Panc1 (cell line): ENCODE measurements around the gene CHRNA7. TPM values are rescaled to one million over a fixed set of nuclear protein-coding genes. Genes with fewer than 3 reads are reported as not detected.
"Not testable (repeated sequence)": the region's sequence is repeated elsewhere in the genome, so short reads cannot be mapped to it uniquely, and the experiment has no call there.

Source experiments
- ATAC-seq: fragments of 200-7000 bp; cut with Tn5 transposase; 2 replicates; pipeline ENCODE4 v1.9.1; 2020; ENCODE audit warnings: mild to moderate bottlenecking, moderate library complexity
- BruUV-seq: library from RNA; stranded (reverse); fragments of 400-500 nt; replicated peaks from 2 replicates; lab custom pipeline; 2021; lab: Mats Ljungman, UMichigan
- CTCF ChIA-PET: fragments of 300-600 bp; sonication (Branson Sonifier 250); formaldehyde crosslinking; loops from one replicate; lab custom pipeline; 2022; ENCODE audit warnings: antibody characterized with exemption; lab: Charles Lee
- POLR2A ChIA-PET: fragments of 300-600 bp; sonication (Branson Sonifier 250); formaldehyde crosslinking; loops from one replicate; lab custom pipeline; 2022; ENCODE audit warnings: antibody characterized with exemption; lab: Charles Lee
- DNase-seq: peaks from one replicate; pipeline ENCODE4 v3.0.0-alpha.2; 2010; ENCODE audit warnings: low read depth, low spot score
- H3K27ac ChIP-seq: 2 replicates; pipeline ENCODE4 v1.5.1; 2011; ENCODE audit warnings: mild to moderate bottlenecking, low read length, inconsistent platforms
- H3K27me3 ChIP-seq: fragments of 200-500 bp; sonication (Bioruptor generic); 2 replicates; pipeline ENCODE4 v1.6.0; 2014; ENCODE audit warnings: low read length, inconsistent platforms; ENCODE audit not compliant: control insufficient read depth, insufficient read depth
- H3K36me3 ChIP-seq: fragments of 200-500 bp; sonication (Bioruptor generic); 2 replicates; pipeline ENCODE4 v1.5.1; 2014; ENCODE audit warnings: inconsistent platforms, mild to moderate bottlenecking, low read length, moderate library complexity; ENCODE audit not compliant: control insufficient read depth, insufficient read depth
- H3K4me1 ChIP-seq: 2 replicates; pipeline ENCODE4 v1.5.1; 2011; ENCODE audit warnings: inconsistent platforms, mild to moderate bottlenecking, low read length, moderate library complexity; ENCODE audit not compliant: control insufficient read depth, insufficient read depth
- H3K4me3 ChIP-seq, 2 experiments: 2 replicates each; pipeline ENCODE4 v1.5.1; 2011 to 2012; ENCODE audit warnings: low read depth in 2 of 2, low read length in 2 of 2, mild to moderate bottlenecking in 2 of 2, inconsistent platforms in 1 of 2, moderate library complexity in 1 of 2
- H3K9me3 ChIP-seq: fragments of 200-500 bp; sonication (Bioruptor generic); 2 replicates; pipeline ENCODE4 v1.5.1; 2014; ENCODE audit warnings: low read depth, mild to moderate bottlenecking, inconsistent platforms, low read length, moderate library complexity; ENCODE audit not compliant: control insufficient read depth, insufficient read depth
- POLR2AphosphoS5 ChIP-seq: IDR thresholded peaks from 2 replicates; pipeline ENCODE4 v1.6.1; 2012; ENCODE audit warnings: mild to moderate bottlenecking, low read depth, low read length, moderate library complexity
- SIN3A ChIP-seq: IDR thresholded peaks from 2 replicates; pipeline ENCODE4 v1.6.1; 2012; ENCODE audit warnings: low read depth, mild to moderate bottlenecking, low read length, moderate library complexity, borderline replicate concordance; ENCODE audit not compliant: insufficient read depth
- TCF7L2 ChIP-seq: IDR thresholded peaks from 2 replicates; pipeline ENCODE4 v1.6.1; 2011; ENCODE audit warnings: mild to moderate bottlenecking, low read depth, low read length, inconsistent platforms
- in situ Hi-C: cut with HindIII; loops from 2 replicates; pipeline ENCODE4 v1.10.0; 2016; ENCODE audit warnings: low sequenced_read_pairs, low pct_unique_long_range_greater_than_20kb
- intact Hi-C: fragments of 100-400 bp; cut with micrococcal nuclease; formaldehyde crosslinking; loops from one replicate; pipeline ENCODE4 v1.10.0; 2022; ENCODE audit not compliant: unreplicated experiment
- total RNA-seq: library from RNA; stranded (reverse); gene quantifications from one replicate; pipeline ENCODE4 v1.2.1, GENCODE V29; 2021; ENCODE audit not compliant: unreplicated experiment
- TF ChIP-seq, protein P1 (sequence below), 2 experiments: IDR thresholded peaks; 2 replicates each; pipeline ENCODE4 v1.6.1; 2011 to 2012; ENCODE audit warnings: low read depth in 2 of 2, control low read depth in 1 of 2, low read length in 1 of 2, mild to moderate bottlenecking in 1 of 2, moderate library complexity in 1 of 2; ENCODE audit not compliant: insufficient read depth in 1 of 2
- TF ChIP-seq, protein P2 (sequence below): fragments of 450-650 bp; IDR thresholded peaks from 2 replicates; pipeline ENCODE4 v1.5.1; 2017; ENCODE audit warnings: mild to moderate bottlenecking

The CHRNA7 gene
- total RNA-seq, 1 experiment from 2014 or later: 3.3 TPM

DNA sequence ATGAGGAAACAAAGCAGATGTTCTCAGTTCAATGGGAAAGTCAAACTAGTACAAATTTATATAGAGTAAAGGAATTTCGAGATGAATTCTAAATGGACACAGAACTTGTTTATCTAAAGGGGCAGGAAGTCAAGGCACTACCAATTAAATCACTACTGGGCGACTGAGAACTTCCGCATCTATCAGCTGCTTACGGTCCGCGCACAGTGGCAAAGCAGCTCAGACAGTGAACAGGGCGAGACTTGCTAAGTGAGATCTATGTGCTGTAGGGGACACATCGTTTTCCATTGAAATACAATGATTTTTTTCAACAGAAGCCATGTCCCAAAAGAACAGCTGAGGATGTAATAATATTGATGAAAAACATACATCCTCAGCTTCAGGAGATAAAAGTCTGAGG lies 105.0 kb downstream of the CHRNA7 start:
- intact Hi-C loops: no loop called here
- Histone ChIP-seq H3K27me3 (no peaks in the 10 kb centered on the region), H3K4me3 (no peak overlapping the region), H3K9me3 (no peaks in the 10 kb centered on the region), H3K36me3 (no peaks in the 10 kb centered on the region), H3K27ac (no peak overlapping the region), H3K4me1 (no peaks in the 10 kb centered on the region)
- CTCF ChIA-PET: no interaction called here
- no peak for TF ChIP-seq POLR2AphosphoS5
- TF ChIP-seq TCF7L2: no peak
- TF ChIP-seq, protein P1, sequence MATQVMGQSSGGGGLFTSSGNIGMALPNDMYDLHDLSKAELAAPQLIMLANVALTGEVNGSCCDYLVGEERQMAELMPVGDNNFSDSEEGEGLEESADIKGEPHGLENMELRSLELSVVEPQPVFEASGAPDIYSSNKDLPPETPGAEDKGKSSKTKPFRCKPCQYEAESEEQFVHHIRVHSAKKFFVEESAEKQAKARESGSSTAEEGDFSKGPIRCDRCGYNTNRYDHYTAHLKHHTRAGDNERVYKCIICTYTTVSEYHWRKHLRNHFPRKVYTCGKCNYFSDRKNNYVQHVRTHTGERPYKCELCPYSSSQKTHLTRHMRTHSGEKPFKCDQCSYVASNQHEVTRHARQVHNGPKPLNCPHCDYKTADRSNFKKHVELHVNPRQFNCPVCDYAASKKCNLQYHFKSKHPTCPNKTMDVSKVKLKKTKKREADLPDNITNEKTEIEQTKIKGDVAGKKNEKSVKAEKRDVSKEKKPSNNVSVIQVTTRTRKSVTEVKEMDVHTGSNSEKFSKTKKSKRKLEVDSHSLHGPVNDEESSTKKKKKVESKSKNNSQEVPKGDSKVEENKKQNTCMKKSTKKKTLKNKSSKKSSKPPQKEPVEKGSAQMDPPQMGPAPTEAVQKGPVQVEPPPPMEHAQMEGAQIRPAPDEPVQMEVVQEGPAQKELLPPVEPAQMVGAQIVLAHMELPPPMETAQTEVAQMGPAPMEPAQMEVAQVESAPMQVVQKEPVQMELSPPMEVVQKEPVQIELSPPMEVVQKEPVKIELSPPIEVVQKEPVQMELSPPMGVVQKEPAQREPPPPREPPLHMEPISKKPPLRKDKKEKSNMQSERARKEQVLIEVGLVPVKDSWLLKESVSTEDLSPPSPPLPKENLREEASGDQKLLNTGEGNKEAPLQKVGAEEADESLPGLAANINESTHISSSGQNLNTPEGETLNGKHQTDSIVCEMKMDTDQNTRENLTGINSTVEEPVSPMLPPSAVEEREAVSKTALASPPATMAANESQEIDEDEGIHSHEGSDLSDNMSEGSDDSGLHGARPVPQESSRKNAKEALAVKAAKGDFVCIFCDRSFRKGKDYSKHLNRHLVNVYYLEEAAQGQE (IDR thresholded peaks at IDR 0.05; ENCODE audit: insufficient read depth in 1 of 2, low read depth in 2 of 2, low read length in 1 of 2): no peak
- TF ChIP-seq SIN3A: no peak
- TF ChIP-seq, protein P2, sequence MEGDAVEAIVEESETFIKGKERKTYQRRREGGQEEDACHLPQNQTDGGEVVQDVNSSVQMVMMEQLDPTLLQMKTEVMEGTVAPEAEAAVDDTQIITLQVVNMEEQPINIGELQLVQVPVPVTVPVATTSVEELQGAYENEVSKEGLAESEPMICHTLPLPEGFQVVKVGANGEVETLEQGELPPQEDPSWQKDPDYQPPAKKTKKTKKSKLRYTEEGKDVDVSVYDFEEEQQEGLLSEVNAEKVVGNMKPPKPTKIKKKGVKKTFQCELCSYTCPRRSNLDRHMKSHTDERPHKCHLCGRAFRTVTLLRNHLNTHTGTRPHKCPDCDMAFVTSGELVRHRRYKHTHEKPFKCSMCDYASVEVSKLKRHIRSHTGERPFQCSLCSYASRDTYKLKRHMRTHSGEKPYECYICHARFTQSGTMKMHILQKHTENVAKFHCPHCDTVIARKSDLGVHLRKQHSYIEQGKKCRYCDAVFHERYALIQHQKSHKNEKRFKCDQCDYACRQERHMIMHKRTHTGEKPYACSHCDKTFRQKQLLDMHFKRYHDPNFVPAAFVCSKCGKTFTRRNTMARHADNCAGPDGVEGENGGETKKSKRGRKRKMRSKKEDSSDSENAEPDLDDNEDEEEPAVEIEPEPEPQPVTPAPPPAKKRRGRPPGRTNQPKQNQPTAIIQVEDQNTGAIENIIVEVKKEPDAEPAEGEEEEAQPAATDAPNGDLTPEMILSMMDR: no peak
- DNase-seq (no peak), ATAC-seq (no peak)
- in situ Hi-C loops: no loop called here
- POLR2A ChIA-PET: no interaction called here
- no TSS peak for BruUV-seq

DNA sequence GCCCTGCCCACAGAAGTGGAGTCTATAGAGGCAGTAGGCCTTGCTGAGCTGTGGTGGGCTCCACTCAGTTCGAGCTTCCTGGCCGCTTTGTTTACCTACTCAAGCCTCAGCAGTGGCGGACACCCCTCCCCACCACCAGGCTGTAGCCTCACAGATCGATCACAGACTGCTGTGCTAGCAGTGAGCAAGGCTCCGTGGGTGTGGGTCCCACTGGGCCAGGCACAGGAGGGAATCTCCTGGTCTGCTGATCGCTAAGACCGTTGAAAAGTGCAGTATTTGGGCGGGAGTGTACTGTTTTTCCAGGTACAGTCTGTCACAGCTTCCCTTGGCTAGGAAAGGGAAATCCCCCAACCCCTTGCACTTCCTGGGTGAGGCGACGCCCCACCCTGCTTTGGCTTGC lies 115.2 kb downstream of the CHRNA7 start:
- DNase-seq, in situ Hi-C loops, CTCF ChIA-PET, H3K36me3 ChIP-seq, BruUV-seq, H3K4me1 ChIP-seq, intact Hi-C loops, POLR2A ChIA-PET, H3K4me3 ChIP-seq, H3K27ac ChIP-seq, H3K27me3 ChIP-seq, ATAC-seq, H3K9me3 ChIP-seq: not testable (repeated sequence)

DNA sequence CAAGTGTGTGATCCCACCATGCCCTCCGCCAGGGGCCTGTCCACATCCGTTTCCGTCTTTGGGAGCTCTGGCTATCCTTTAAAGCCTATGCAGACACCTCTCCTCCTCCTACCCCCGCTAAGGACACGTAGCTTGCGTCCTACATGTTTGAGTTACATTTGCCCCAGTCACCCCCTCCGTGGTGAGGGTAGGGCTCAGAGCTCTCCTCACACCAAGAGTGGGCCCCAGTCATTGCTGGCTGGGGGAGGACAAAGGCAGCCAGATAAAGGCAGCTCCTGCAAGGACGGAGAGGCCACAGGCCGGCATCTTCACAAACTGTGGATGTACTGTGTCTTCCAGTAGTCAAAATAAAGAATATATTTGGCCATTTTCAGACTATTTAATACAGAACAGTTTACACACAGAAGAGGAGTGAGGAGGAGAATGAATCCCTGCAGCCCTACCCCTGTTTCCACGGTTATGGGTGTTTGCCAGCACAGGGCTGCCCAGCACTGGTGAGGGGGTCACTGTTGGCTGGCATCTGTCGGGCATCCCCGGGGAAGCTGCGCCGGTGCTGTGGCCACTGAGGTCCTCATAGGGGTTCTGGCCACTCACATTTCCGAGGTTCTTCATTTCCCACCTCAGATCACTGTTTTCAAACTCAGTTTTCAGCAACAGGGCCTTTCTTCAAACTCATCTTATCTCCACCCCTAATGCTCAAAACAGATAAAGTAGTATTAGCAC lies 118.7 kb downstream of the CHRNA7 start:
- Histone ChIP-seq H3K4me3 (no peak overlapping the region), H3K9me3 (no peaks in the 10 kb centered on the region), H3K36me3 (no peaks in the 10 kb centered on the region), H3K27me3 (no peaks in the 10 kb centered on the region), H3K4me1 (no peaks in the 10 kb centered on the region), H3K27ac (no peak overlapping the region)
- in situ Hi-C loops: no loop called here
- no peak for ATAC-seq
- TF ChIP-seq, protein P2: no peak
- TF ChIP-seq, protein P1 (IDR thresholded peaks at IDR 0.05; ENCODE audit: insufficient read depth in 1 of 2, low read depth in 2 of 2, low read length in 1 of 2): no peak
- TF ChIP-seq SIN3A (no peak), POLR2AphosphoS5 (no peak), TCF7L2 (no peak)
- intact Hi-C loops: no loop called here
- no TSS peak for BruUV-seq
- ChIA-PET CTCF (no interaction called here), POLR2A (interaction anchor here (0.5 kb wide), 1 partner anchor 939 kb away, joined by 6 read pairs; no protein-coding TSS in a partner anchor)
- DNase-seq: no peak
